Activated T-cell treated with anti-CD3 and anti-CD28 coated beads, Interleukin-2, amount 50 U/mL, for 4 hours (primary cell): ENCODE measurements around the gene OR4N2. TPM values are rescaled to one million over a fixed set of nuclear protein-coding genes. Genes with fewer than 3 reads are reported as not detected.
A peak's percentile ranks its signal among the peaks of the same experiment; 100 is the strongest.
"Not testable (repeated sequence)": the region's sequence is repeated elsewhere in the genome, so short reads cannot be mapped to it uniquely, and the experiment has no call there.

Source experiments
- ATAC-seq, 2 donors: fragments of 200-7000 bp; cut with Tn5 transposase; one replicate each; pipeline ENCODE4 v1.10.0; 2021
- DNase-seq: peaks from one replicate; pipeline ENCODE4 v3.0.0-alpha.2; 2020
- H3K27me3 Mint-ChIP-seq: one replicate; pipeline ENCODE4 v1.8.0; 2021; ENCODE audit warnings: low read depth, mixed read lengths
- H3K36me3 Mint-ChIP-seq: one replicate; pipeline ENCODE4 v1.8.0; 2022; ENCODE audit warnings: mixed read lengths; ENCODE audit not compliant: insufficient read depth
- H3K4me1 Mint-ChIP-seq: one replicate; pipeline ENCODE4 v1.8.0; 2021; ENCODE audit warnings: low read depth, mixed read lengths
- H3K4me3 Mint-ChIP-seq: one replicate; pipeline ENCODE4 v1.8.0; 2021; ENCODE audit warnings: mild to moderate bottlenecking, moderate library complexity, mixed read lengths
- H3K9me3 Mint-ChIP-seq: one replicate; pipeline ENCODE4 v1.8.0; 2021; ENCODE audit warnings: mixed read lengths
- total RNA-seq, 3 donors: library from RNA; stranded (reverse); gene quantifications; one replicate each; pipeline ENCODE4 v1.2.1, GENCODE V29; 2021

OR4N2 gene
- total RNA-seq, 3 donors from 2014 or later: not detected

- H3K27me3 Mint-ChIP-seq, ATAC-seq, H3K4me3 Mint-ChIP-seq, H3K9me3 Mint-ChIP-seq, DNase-seq, H3K36me3 Mint-ChIP-seq, H3K4me1 Mint-ChIP-seq: not testable (repeated sequence)
These were observed 9.8 kb downstream of the OR4N2 start for GRCh38 chr14:19813171-19813920.

GRCh38 chr14:19819879-19820278, 16.3 kb downstream of the OR4N2 start:
- H3K27me3 Mint-ChIP-seq, H3K36me3 Mint-ChIP-seq, DNase-seq, H3K4me3 Mint-ChIP-seq, H3K9me3 Mint-ChIP-seq, H3K4me1 Mint-ChIP-seq, ATAC-seq: not testable (repeated sequence)

- not testable (repeated sequence) for H3K4me1 Mint-ChIP-seq, H3K4me3 Mint-ChIP-seq, H3K27me3 Mint-ChIP-seq, H3K9me3 Mint-ChIP-seq, DNase-seq, H3K36me3 Mint-ChIP-seq, ATAC-seq
These were observed 17.4 kb downstream of the OR4N2 start for GRCh38 chr14:19821016-19821415.

- Mint-ChIP-seq H3K4me3 (no peak overlapping the region), H3K4me1 (no peaks in the 10 kb centered on the region), H3K9me3 (peaks cover 9% of the 10 kb centered on the region), H3K27me3 (peaks cover 3% of the 10 kb centered on the region), H3K36me3 (no peaks in the 10 kb centered on the region)
- ATAC-seq (no peak), DNase-seq (no peak)
These were observed 19.6 kb downstream of the OR4N2 start for GRCh38 chr14:19823178-19823577.

- no peak for DNase-seq
- Mint-ChIP-seq H3K27me3 (peaks cover 3% of the 10 kb centered on the region), H3K9me3 (peaks cover 9% of the 10 kb centered on the region), H3K4me1 (no peaks in the 10 kb centered on the region), H3K4me3 (no peak overlapping the region), H3K36me3 (no peaks in the 10 kb centered on the region)
- no peak for ATAC-seq
These were observed 20.2 kb downstream of the OR4N2 start for GRCh38 chr14:19823765-19824164.

GRCh38 chr14:19827626-19828244, 24.2 kb downstream of the OR4N2 start:
- not testable (repeated sequence) for H3K4me3 Mint-ChIP-seq, H3K36me3 Mint-ChIP-seq, H3K27me3 Mint-ChIP-seq, H3K9me3 Mint-ChIP-seq, H3K4me1 Mint-ChIP-seq, ATAC-seq, DNase-seq

GRCh38 chr14:19828314-19828713, 24.7 kb downstream of the OR4N2 start:
- no peak for ATAC-seq
- peaks cover 3% of the 10 kb centered on the region for H3K9me3 Mint-ChIP-seq
- no peaks in the 10 kb centered on the region for H3K36me3 Mint-ChIP-seq
- H3K27me3 Mint-ChIP-seq: no peaks in the 10 kb centered on the region
- H3K4me1 Mint-ChIP-seq: no peaks in the 10 kb centered on the region
- no peak for DNase-seq
- H3K4me3 Mint-ChIP-seq: no peak overlapping the region

GRCh38 chr14:19834203-19834848, 30.8 kb downstream of the OR4N2 start:
- H3K9me3 Mint-ChIP-seq, DNase-seq, H3K4me3 Mint-ChIP-seq, H3K36me3 Mint-ChIP-seq, ATAC-seq, H3K27me3 Mint-ChIP-seq, H3K4me1 Mint-ChIP-seq: not testable (repeated sequence)

- H3K4me3 Mint-ChIP-seq: no peak overlapping the region
These were observed 34.9 kb downstream of the OR4N2 start for GRCh38 chr14:19838433-19838832.

GRCh38 chr14:19851365-19851764, 47.8 kb downstream of the OR4N2 start:
- Mint-ChIP-seq H3K4me3 (no peak overlapping the region), H3K9me3 (peaks cover 3% of the 10 kb centered on the region), H3K27me3 (peaks cover 3% of the 10 kb centered on the region), H3K4me1 (no peaks in the 10 kb centered on the region), H3K36me3 (no peaks in the 10 kb centered on the region)
- no peak for DNase-seq
- ATAC-seq: peak in 1 of 2 donors; percentile 40

More at GRCh38 chr14:19838433-19838832, 34.9 kb downstream of the OR4N2 start:
- ATAC-seq (no peak), DNase-seq (no peak)
- Mint-ChIP-seq H3K36me3 (no peaks in the 10 kb centered on the region), H3K27me3 (peaks cover under 1% of the 10 kb centered on the region), H3K4me1 (no peaks in the 10 kb centered on the region), H3K9me3 (no peaks in the 10 kb centered on the region)

GRCh38 chr14:19866061-19866669, 62.6 kb downstream of the OR4N2 start:
- not testable (repeated sequence) for H3K4me3 Mint-ChIP-seq, H3K36me3 Mint-ChIP-seq, H3K9me3 Mint-ChIP-seq, ATAC-seq, DNase-seq, H3K27me3 Mint-ChIP-seq, H3K4me1 Mint-ChIP-seq

- no peaks in the 10 kb centered on the region for H3K36me3 Mint-ChIP-seq
- ATAC-seq: no peak
- H3K27me3 Mint-ChIP-seq: no peaks in the 10 kb centered on the region
- H3K4me3 Mint-ChIP-seq: no peak overlapping the region
- no peaks in the 10 kb centered on the region for H3K9me3 Mint-ChIP-seq
- H3K4me1 Mint-ChIP-seq: no peaks in the 10 kb centered on the region
- DNase-seq: no peak
These were observed 69.6 kb downstream of the OR4N2 start for GRCh38 chr14:19873178-19873577.

- DNase-seq (no peak), ATAC-seq (no peak)
- no peaks in the 10 kb centered on the region for H3K4me1 Mint-ChIP-seq
- H3K4me3 Mint-ChIP-seq: no peak within 1 kb of the TSS
- H3K9me3 Mint-ChIP-seq: no peaks in the 10 kb centered on the region
- H3K27me3 Mint-ChIP-seq: no peaks in the 10 kb centered on the region
- no peaks in the 10 kb centered on the region for H3K36me3 Mint-ChIP-seq
These were observed 71.3 kb downstream of the OR4N2 start, which contains the start of gene OR4K2 for GRCh38 chr14:19874842-19875241. Gene OR4K2 (plus strand): TSS chr14:19875142. CDS start chr14:19876268, 1,126 bp downstream.

- no peak for DNase-seq
- no peaks in the 10 kb centered on the region for H3K9me3 Mint-ChIP-seq
These were observed 74.6 kb downstream of the OR4N2 start for GRCh38 chr14:19878029-19878642.

More at GRCh38 chr14:19878029-19878642, 74.6 kb downstream of the OR4N2 start:
- no peak for ATAC-seq
- no peak overlapping the region for H3K4me3 Mint-ChIP-seq
- H3K4me1 Mint-ChIP-seq: no peaks in the 10 kb centered on the region
- no peaks in the 10 kb centered on the region for H3K36me3 Mint-ChIP-seq
- no peaks in the 10 kb centered on the region for H3K27me3 Mint-ChIP-seq
